ENCODE data around the gene ZNF780B. TPM values are rescaled to one million over a fixed set of nuclear protein-coding genes. Genes with fewer than 3 reads are reported as not detected.

Gene ZNF780B
- total RNA-seq, 1 donor from 2014 or later = 30.5 TPM

DNA sequence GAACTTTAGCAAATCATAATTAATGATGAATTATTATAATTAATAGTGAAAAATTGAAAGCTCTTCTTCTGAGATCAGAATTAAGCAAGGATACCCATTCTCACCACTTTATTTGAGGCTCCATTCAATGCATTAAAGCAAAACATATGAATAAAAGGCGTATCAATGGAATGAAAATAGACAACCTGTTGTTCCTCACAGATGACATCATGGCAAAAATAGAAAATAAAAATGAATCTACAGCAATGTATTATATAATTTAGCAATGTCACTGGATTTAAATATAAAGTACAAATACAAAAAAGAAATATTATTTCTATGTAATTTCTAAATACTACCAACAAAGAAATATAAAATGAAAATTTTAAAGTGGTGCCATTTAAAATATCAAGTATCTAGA is 45.8 kb upstream of the ZNF780B start:
- H3K9me3 Mint-ChIP-seq = peaks cover 9% of the 10 kb centered on the region
- no peak overlapping the region for H3K9ac ChIP-seq
- H3K4me3 Mint-ChIP-seq = no peak overlapping the region
- DNase-seq (ENCODE audit: low spot score) = no peak
- no peak overlapping the region for H2AFZ ChIP-seq (replicated peaks)
- no peaks in the 10 kb centered on the region for H3K4me1 ChIP-seq
- H3K27ac ChIP-seq = no peak overlapping the region
- no peaks in the 10 kb centered on the region for H3K4me1 Mint-ChIP-seq
- no peaks in the 10 kb centered on the region for H3K9me3 ChIP-seq (ENCODE audit: low read depth)
- H3K27me3 ChIP-seq = peaks cover 4% of the 10 kb centered on the region
- no peaks in the 10 kb centered on the region for H4K20me1 ChIP-seq (ENCODE audit: low read depth)
- no peaks in the 10 kb centered on the region for H3F3A ChIP-seq (ENCODE audit: low read depth)
- H3K27me3 Mint-ChIP-seq (ENCODE audit: insufficient read depth, low read depth) = peaks cover 7% of the 10 kb centered on the region
- H3K4me2 ChIP-seq = no peak overlapping the region
- TF ChIP-seq EZH2 (IDR thresholded peaks at IDR 0.05) (no peak), EZH2phosphoT487 (IDR thresholded peaks at IDR 0.05) (no peak)
- TF ChIP-seq, protein P1, sequence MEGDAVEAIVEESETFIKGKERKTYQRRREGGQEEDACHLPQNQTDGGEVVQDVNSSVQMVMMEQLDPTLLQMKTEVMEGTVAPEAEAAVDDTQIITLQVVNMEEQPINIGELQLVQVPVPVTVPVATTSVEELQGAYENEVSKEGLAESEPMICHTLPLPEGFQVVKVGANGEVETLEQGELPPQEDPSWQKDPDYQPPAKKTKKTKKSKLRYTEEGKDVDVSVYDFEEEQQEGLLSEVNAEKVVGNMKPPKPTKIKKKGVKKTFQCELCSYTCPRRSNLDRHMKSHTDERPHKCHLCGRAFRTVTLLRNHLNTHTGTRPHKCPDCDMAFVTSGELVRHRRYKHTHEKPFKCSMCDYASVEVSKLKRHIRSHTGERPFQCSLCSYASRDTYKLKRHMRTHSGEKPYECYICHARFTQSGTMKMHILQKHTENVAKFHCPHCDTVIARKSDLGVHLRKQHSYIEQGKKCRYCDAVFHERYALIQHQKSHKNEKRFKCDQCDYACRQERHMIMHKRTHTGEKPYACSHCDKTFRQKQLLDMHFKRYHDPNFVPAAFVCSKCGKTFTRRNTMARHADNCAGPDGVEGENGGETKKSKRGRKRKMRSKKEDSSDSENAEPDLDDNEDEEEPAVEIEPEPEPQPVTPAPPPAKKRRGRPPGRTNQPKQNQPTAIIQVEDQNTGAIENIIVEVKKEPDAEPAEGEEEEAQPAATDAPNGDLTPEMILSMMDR (IDR thresholded peaks at IDR 0.05) = no peak
- H3K36me3 Mint-ChIP-seq = no peaks in the 10 kb centered on the region
- no peak overlapping the region for H3K27ac Mint-ChIP-seq
- H3K36me3 ChIP-seq = no peaks in the 10 kb centered on the region
- no peaks in the 10 kb centered on the region for H3K79me2 ChIP-seq (ENCODE audit: low read depth)
- H3K4me3 ChIP-seq = no peak overlapping the region

DNA sequence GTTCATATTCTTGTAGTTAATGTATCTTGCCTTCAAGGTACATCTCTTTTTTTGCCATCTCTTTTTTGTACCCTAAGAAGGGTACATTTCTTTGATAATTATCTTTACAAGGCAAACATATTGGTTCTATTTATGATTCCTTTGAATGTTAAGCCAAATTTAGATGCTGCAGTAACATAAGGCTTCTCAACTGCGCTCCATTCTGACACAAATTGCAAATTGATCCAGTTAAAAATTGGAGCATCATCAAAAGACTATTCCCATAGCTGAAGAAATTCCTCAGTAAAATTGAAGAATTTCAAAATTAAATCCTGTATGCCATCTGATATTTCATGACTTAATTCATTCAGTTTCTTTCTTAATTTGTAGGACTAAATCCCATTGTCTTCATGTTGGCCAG is 37.4 kb upstream of the ZNF780B start:
- Mint-ChIP-seq H3K4me1 (peaks cover 22% of the 10 kb centered on the region), H3K9me3 (peaks cover 12% of the 10 kb centered on the region), H3K4me3 (no peak overlapping the region), H3K36me3 (peaks cover 6% of the 10 kb centered on the region), H3K27me3 (ENCODE audit: insufficient read depth, low read depth) (peaks cover 5% of the 10 kb centered on the region), H3K27ac (no peak overlapping the region)
- no peaks in the 10 kb centered on the region for H3K9me3 ChIP-seq (ENCODE audit: low read depth)
- peaks cover 3% of the 10 kb centered on the region for H3K36me3 ChIP-seq
- no peak overlapping the region for H2AFZ ChIP-seq (replicated peaks)
- H3F3A ChIP-seq (ENCODE audit: low read depth) = no peaks in the 10 kb centered on the region
- H3K4me2 ChIP-seq = no peak overlapping the region
- H3K79me2 ChIP-seq (ENCODE audit: low read depth) = peaks cover 20% of the 10 kb centered on the region
- DNase-seq (ENCODE audit: low spot score) = no peak
- peaks cover 10% of the 10 kb centered on the region for H3K4me1 ChIP-seq
- TF ChIP-seq EZH2phosphoT487 (IDR thresholded peaks at IDR 0.05) = no peak
- TF ChIP-seq, protein P1 (IDR thresholded peaks at IDR 0.05) = no peak
- no peak for TF ChIP-seq EZH2 (IDR thresholded peaks at IDR 0.05)
- H3K9ac ChIP-seq = no peak overlapping the region
- no peaks in the 10 kb centered on the region for H4K20me1 ChIP-seq (ENCODE audit: low read depth)
- no peak overlapping the region for H3K4me3 ChIP-seq
- H3K27me3 ChIP-seq = peaks cover 8% of the 10 kb centered on the region
- no peak overlapping the region for H3K27ac ChIP-seq

DNA sequence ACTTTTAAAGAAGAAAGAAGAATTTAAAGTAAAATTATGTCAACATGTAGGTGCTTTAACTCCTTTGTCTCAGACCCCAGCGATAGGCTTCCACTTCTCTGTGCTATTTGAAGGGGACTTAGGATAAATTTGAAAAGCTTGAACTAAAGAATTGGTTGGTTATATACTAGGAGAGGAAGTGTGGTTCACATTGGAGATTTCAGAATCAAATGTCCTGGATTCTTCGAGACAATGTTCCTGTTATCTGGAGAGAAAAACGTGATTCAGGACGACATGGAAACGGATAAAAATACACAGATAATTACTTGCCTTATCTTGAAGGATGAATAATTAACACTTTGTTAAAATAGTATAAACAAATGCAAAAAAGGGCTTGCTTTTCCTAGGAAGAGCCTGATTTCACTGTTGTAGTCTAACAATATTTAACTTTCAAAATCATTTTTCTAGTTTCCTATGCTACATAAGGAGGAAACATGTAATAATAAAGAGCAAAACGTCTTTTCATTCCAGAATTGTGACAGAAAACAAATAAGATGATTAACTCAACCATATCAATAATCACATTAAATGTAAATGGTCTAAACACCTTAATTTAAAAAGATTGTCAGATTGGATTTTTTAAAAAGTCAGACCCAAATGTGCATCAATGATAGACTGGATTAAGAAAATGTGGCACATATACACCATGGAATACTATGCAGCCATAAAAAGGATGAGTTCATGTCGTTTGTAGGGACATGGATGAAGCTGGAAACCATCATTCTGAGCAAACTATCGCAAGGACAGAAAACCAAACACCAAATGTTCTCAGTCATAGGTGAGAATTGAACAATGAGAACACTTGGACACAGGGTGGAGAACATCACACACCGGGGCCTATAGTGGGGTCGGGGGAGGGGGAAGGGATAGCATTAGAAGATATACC is 35.4 kb upstream of the ZNF780B start:
- Histone ChIP-seq H2AFZ (replicated peaks) (peak overlapping the region; percentile 89), H3F3A (ENCODE audit: low read depth) (no peaks in the 10 kb centered on the region), H3K4me2 (peak overlapping the region; percentile 87), H3K36me3 (peaks cover 6% of the 10 kb centered on the region), H3K9ac (peak overlapping the region; percentile 52), H3K4me1 (peaks cover 10% of the 10 kb centered on the region), H3K27ac (no peak overlapping the region), H3K27me3 (peaks cover 8% of the 10 kb centered on the region), H3K9me3 (ENCODE audit: low read depth) (no peaks in the 10 kb centered on the region), H3K4me3 (peak overlapping the region; percentile 85), H3K79me2 (ENCODE audit: low read depth) (peaks cover 39% of the 10 kb centered on the region), H4K20me1 (ENCODE audit: low read depth) (no peaks in the 10 kb centered on the region)
- Mint-ChIP-seq H3K27ac (peak overlapping the region; percentile 99), H3K9me3 (peaks cover 21% of the 10 kb centered on the region), H3K4me1 (peaks cover 22% of the 10 kb centered on the region), H3K27me3 (ENCODE audit: insufficient read depth, low read depth) (no peaks in the 10 kb centered on the region), H3K36me3 (peaks cover 12% of the 10 kb centered on the region), H3K4me3 (peak overlapping the region; percentile 100)
- no peak for DNase-seq (ENCODE audit: low spot score)
- TF ChIP-seq EZH2phosphoT487 (IDR thresholded peaks at IDR 0.05) (no peak), EZH2 (IDR thresholded peaks at IDR 0.05) (no peak)
- TF ChIP-seq, protein P1 (IDR thresholded peaks at IDR 0.05) = no peak

Measured in neural progenitor cell (in vitro differentiated cells).